ENCODE measurements around the gene RBMX.

The RBMX gene

GRCh38 chrX:136872091-136872700, 8.3 kb downstream of the RBMX start:
- TF ChIP-seq CTCF (conservative IDR thresholded peaks at IDR 0.05; ENCODE audit: control insufficient read depth, insufficient read depth, low read depth, low read length) = no peak
- H3K4me3 ChIP-seq (ENCODE audit: control insufficient read depth, low read depth, low read length) = no peak overlapping the region
- no peak for DNase-seq (ENCODE audit: low read depth)

- no peak for DNase-seq (ENCODE audit: low read depth)
- no peak overlapping the region for H3K4me3 ChIP-seq (ENCODE audit: control insufficient read depth, low read depth, low read length)
- TF ChIP-seq CTCF (conservative IDR thresholded peaks at IDR 0.05; ENCODE audit: control insufficient read depth, insufficient read depth, low read depth, low read length) = no peak
These were observed 10.5 kb downstream of the RBMX start for GRCh38 chrX:136870064-136870463.

- TF ChIP-seq CTCF (conservative IDR thresholded peaks at IDR 0.05; ENCODE audit: control insufficient read depth, insufficient read depth, low read depth, low read length) = no peak
- no peak overlapping the region for H3K4me3 ChIP-seq (ENCODE audit: control insufficient read depth, low read depth, low read length)
- DNase-seq (ENCODE audit: low read depth) = no peak
These were observed 12.1 kb downstream of the RBMX start for GRCh38 chrX:136868283-136869055.

GRCh38 chrX:136867518-136867917, 13.0 kb downstream of the RBMX start:
- DNase-seq (ENCODE audit: low read depth) = peak; percentile 52
- H3K4me3 ChIP-seq (ENCODE audit: control insufficient read depth, low read depth, low read length) = no peak overlapping the region
- no peak for TF ChIP-seq CTCF (conservative IDR thresholded peaks at IDR 0.05; ENCODE audit: control insufficient read depth, insufficient read depth, low read depth, low read length)

- DNase-seq (ENCODE audit: low read depth) = peak; percentile 47
- H3K4me3 ChIP-seq (ENCODE audit: control insufficient read depth, low read depth, low read length) = no peak overlapping the region
- no peak for TF ChIP-seq CTCF (conservative IDR thresholded peaks at IDR 0.05; ENCODE audit: control insufficient read depth, insufficient read depth, low read depth, low read length)
These were observed 13.4 kb downstream of the RBMX start for GRCh38 chrX:136867096-136867491.

- TF ChIP-seq CTCF (conservative IDR thresholded peaks at IDR 0.05; ENCODE audit: control insufficient read depth, insufficient read depth, low read depth, low read length) = no peak
- peak; percentile 31 for DNase-seq (ENCODE audit: low read depth)
These were observed 14.0 kb downstream of the RBMX start for GRCh38 chrX:136866337-136867095.

More at GRCh38 chrX:136866337-136867095, 14.0 kb downstream of the RBMX start:
- no peak overlapping the region for H3K4me3 ChIP-seq (ENCODE audit: control insufficient read depth, low read depth, low read length)
